Cardiac septum (tissue), 1 donor: ENCODE measurements around the gene MAP4. TPM values are rescaled to one million over a fixed set of nuclear protein-coding genes. Genes with fewer than 3 reads are reported as not detected.
"Not testable (repeated sequence)": the region's sequence is repeated elsewhere in the genome, so short reads cannot be mapped to it uniquely, and the experiment has no call there.

Experiments used
- DNase-seq: peaks from one replicate; pipeline ENCODE4 v3.0.0-alpha.2; 2020; ENCODE audit warnings: low spot score
- intact Hi-C: fragments of 100-400 bp; cut with DNase I; formaldehyde crosslinking; loops from one replicate; pipeline ENCODE4 v1.14.0; 2022
- long read RNA-seq: library from polyadenylated mRNA; unstranded; transcript quantifications from one replicate; pipeline ENCODE4 v2.0.0, GENCODE V29; 2021
- total RNA-seq: library from RNA; stranded (reverse); fragmentation: NEBNext Ultra II Directional; extraction: Animal tissue kit (Norgen Biotek cat#: 25700); gene quantifications from one replicate; pipeline ENCODE4 v1.2.1, GENCODE V29; 2021
- donor health status: DM: no; HTN: no; CAD: no.

Gene MAP4, protein sequence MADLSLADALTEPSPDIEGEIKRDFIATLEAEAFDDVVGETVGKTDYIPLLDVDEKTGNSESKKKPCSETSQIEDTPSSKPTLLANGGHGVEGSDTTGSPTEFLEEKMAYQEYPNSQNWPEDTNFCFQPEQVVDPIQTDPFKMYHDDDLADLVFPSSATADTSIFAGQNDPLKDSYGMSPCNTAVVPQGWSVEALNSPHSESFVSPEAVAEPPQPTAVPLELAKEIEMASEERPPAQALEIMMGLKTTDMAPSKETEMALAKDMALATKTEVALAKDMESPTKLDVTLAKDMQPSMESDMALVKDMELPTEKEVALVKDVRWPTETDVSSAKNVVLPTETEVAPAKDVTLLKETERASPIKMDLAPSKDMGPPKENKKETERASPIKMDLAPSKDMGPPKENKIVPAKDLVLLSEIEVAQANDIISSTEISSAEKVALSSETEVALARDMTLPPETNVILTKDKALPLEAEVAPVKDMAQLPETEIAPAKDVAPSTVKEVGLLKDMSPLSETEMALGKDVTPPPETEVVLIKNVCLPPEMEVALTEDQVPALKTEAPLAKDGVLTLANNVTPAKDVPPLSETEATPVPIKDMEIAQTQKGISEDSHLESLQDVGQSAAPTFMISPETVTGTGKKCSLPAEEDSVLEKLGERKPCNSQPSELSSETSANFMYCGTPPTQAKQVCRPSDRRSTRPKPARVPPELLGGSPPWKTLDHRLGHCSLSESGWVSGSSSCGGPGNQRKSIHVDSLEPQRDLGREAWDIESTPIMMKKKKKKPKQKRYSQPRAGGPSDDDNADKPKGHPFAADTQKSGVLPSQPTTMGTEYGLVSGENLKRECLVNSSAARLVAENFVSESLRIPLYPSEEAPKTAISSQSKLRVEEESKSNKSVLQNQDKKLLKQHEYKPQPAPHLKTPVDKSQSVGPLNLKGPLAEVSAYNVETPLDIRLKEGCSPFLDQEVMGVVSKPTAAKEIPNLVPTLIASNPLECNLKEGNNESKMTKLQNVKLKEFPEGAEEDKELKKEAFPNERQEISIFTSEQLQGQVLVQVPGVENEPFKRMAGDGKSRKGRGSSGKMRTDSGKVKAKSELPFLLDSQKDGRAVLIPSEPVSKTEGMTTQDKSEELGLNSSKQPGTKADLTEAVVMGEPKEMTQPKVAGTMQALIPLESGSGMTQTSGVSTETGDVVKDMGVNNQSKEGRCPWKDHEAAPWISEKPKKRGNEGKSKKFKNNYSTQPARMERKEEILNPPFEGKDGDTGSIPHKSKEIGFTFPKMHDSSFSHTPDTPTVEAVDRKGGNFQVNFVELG (N-terminal part only)
- total RNA-seq, result 1,491 TPM
- long read RNA-seq, full-length matches to known transcripts, result 8 of 2,700 reads
- long read RNA-seq, partial matches to known transcripts, result 1,242 of 2,700 reads
- long read RNA-seq, other reads (novel, unspliced or antisense), result 1,450 of 2,700 reads

DNA sequence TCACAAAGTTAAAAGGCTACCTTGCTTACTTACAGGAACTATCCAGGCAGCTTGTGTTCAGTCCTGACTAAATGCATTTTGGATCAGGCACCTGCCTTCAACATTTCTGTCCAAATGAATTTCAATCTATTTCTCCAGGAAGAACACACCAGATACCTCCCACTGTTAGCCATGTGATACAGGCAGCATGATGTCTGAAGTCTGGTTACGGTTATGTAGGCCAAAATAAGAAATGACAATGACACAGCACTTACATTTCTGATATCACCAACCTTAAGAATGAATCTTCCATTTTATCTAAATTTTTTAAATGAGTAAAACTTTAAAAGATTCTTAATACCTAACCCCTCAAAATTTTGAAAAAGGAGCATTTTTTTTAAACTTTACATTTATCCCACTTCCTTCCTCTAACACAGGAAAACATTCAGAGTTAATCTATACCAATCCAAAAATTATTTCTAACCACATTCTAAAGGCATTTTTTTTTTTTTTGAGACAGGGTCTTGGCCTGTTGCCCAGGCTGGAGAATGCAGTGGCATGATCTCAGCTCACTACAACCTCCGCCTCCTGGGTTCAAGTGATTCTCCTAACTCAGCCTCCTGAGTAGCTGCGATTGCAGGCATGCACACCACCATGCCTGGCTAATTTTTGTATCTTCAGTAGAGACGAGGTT is at the start of gene MAP4:
Gene MAP4, minus strand, starts transcription at position 116 of the 673 bp plus-strand sequence. CDS start 17,556 bp downstream, outside the sequence.
- intact Hi-C loops, result loop anchor here (1.0 kb wide), 1 partner anchor 72 kb away; no protein-coding TSS in a partner anchor
- DNase-seq, result no peak

DNA sequence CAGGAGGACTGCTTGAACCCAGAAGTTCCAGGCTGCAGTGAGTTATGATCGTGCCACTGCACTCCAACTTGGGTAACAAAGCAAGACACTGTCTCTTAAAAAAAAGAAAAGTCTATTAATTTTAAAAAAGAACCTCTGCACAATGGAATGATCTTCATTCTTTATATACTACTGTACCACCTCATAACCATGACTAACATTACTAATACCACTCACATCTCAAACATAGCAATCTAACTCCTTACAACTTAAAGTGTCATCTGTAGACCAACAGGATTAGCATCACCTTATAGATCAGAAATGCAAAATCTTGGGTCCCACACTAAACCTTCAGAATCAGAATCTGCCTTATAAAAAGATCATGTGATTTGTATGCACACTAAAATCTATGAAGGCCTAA is 48.8 kb upstream of the MAP4 start:
- intact Hi-C loops, result no loop called here
- DNase-seq, result no peak

DNA sequence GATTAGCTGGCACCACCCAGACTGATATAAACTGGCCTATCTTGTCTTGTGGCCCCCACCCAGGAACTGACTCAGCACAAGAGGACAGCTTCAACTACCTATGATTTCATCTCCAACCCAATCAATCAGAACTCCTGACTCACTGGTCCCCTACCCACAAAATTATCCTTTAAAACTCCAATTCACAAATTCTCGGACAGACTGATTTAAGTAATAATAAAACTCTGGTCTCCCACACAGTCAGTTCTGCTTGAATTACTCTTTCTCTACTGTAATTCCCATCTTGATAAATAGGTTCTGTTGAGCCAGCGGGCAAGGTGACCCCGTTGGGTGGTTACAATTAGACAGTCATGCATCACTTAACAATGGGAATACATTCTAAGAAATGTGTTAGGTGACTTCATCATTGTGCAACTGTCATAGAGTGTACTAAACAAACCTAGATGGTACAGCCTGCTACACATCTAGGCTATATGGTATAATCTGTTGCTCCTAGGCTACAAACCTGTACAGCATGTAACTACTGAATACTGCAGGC is 48.1 kb upstream of the MAP4 start:
- DNase-seq, result no peak
- intact Hi-C loops, result no loop called here

DNA sequence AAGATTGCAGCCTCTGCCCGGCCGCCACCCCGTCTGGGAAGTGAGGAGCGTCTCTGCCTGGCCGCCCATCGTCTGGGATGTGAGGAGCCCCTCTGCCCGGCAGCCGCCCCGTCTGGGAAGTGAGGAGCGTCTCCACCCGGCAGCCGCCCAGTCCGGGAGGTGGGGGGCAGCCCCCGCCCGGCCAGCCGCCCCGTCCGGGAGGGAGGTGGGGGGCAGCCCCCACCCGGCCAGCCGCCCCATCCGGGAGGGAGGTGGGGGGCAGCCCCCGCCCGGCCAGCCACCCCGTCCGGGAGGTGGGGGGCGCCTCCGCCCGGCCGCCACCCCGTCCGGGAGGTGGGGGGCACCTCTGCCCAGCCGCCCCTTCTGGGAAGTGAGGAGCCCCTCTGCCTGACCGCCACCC is 45.4 kb upstream of the MAP4 start:
- intact Hi-C loops, DNase-seq: not testable (repeated sequence)

DNA sequence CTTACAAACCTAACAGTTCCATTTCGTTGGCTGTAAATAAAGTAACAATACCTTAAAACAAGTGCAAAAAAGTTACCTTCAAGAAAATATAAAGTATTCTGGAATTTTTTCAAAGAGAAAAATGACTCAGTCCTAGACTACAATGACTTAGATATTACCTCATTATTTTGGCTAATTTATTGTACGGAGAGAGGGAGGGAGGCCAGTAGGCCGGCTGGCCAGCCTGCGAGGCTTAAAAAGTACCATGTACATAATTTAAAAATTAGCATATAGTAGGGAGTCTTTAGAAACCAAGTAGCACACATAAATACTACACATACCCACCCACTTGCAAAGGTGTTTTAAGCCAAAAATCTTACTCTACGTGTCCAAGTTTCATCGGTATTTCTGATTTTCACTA is 41.9 kb upstream of the MAP4 start:
- DNase-seq, result no peak
- intact Hi-C loops, result no loop called here

DNA sequence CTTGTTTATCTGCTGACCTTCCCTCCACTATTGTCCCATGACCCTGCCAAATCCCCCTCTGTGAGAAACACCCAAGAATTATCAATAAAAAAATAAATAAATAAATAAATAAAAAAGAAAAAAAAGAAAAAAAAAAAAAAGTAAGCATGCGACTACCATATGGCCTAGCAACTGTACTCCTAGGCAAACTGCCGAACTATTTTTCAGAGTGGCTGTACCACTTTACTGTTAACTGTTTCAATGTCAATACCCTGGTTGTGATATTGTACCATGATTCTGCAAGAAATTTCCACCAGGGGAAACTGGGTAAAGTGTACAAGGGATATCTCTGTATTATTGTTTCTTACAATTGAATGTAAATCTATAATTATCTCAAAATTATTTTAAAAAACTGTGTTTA is 41.3 kb upstream of the MAP4 start:
- no peak for DNase-seq
- intact Hi-C loops, result no loop called here

DNA sequence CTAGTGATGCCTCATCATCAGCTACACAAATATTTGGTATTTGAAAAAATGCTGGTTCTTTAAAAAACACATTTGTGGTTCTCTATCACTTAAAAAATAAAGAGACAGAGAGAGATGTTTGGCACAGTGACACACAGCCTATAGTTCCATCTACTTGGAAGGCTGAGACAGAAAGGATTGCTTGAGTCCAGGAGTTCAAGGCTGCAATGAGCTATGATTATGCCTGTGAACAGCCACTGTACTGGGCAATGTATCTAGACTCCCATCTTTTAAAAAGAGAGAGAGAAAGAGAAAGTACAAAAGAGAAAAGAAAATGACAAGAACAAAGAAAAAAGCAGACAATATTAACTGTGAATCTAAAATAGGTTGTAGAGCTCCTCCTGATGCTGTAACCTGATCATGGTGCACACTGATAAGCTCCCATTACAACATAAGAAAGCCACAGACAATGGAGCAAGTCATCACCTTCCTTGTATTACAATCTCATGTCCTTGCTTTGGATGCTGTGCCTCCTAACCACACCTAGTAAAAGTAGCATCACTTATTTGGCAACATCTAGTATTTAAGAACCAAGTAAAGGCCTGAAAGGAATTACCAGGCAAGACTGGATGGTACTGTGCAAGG is 31.7 kb upstream of the MAP4 start:
- no peak for DNase-seq
- intact Hi-C loops, result no loop called here

DNA sequence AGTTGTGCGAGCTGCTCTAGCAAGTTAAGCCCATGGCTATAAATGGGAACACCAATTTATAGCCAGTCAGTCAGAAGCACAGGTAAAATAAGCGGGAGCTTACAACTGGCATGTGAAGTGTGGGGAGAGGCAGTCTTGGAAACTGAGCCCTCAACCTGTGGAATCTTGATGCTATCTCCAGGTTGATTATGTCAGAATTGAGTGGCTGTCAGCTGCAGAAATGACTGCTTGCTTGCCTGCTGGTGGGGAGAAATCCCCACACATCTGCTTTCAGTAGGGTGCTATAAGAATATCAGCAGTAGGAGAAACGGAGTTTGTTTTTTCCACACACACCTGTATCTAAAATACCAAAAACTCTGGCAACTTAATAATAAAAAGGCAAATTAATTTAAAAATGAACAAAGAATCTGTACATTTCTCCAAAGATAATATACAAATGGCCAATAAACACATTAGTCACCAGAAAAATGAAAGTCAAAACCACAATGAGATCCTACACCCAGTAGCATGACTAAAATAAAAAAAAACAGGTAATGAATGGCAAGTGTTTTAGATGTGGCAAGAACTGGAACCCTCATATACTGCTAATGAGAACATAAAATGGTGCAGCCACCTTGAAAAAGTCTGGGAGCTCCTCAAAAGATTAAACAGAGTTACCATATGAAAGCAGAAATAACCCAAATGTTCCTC is 26.0 kb upstream of the MAP4 start:
- no peak for DNase-seq
- intact Hi-C loops, result no loop called here

DNA sequence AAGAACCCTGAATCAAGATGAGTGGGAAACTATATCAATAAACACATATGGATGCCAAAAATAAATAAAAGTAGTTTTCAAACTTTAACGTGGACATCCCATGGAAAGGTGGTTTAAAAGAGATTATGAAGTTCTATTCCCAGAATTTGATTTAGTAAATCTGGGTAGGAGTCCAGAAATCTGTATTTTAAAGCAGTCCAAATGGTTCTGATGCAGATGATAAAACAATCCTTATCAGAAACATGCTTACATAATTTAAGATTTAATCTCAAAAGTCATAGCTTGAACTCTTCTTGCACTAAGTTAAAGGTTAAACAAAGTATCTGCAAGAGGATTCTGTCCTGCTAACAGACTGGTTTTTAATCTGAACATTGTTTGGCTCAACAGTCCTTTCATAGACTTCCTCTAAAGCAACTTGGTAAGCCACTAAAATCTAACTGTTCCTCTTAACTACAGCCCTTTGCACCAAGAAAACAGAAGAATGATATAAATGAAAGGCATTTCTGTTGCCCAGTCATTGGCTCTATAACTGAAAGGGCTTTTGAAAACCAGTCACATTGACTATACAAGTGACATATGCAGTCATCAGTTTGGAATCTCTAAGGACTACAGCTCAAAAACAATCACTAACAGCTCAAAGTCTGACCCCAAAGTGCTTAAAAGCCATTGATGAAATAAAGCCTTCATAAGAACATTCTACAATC is 23.4 kb upstream of the MAP4 start:
- no peak for DNase-seq
- intact Hi-C loops, result loop anchor here (5.0 kb wide), 1 partner anchor 48 kb away; no protein-coding TSS in a partner anchor

DNA sequence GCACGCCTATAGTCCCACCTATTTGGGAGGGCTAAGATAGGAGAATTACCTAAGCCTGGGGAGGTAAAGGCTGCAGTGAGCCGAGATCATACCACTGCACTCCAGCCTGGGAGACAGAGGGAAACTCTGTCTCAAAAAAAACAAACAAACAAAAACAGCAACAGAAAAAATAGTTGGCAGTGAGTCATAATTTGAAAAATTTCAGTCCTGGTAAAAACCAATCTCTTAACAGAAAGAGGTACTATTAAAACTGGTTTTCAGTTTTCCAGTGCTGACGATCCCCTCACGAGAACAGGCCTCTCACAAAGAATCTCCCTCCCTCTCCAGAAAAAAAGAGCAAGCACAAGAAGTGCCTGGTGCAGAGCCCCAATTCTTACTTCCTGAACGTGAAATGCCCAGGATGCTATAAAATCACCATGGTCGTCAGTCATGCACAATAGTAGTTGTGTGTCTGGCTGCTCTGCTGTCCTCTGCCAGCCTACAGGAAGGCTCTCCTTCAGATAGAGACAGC is 22.8 kb upstream of the MAP4 start:
- DNase-seq, result no peak
- intact Hi-C loops, result loop anchor here (5.0 kb wide), 1 partner anchor 48 kb away; no protein-coding TSS in a partner anchor

DNA sequence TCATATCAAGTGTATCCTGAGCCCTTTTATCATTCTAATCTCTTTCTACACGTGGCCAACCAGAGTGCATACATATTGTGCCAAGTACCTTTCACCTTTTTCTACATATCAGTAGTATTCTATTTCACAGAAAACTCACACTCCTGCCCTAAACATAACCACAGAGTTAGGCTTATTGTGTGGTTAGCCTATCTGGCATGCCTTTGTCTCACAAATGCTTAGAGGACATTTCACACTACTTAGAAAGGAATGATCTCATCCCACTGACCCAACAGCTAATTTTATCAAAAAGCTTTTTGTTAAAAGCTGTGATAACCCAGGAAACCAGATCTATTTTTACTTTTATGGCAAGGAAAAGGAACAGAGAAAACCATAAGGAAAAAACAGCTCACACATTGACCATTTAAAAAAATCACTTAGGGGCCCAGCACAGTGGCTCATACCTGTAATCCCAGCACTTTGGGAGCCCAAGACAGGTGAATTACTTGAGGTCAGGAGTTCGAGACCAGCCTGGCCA is 17.8 kb upstream of the MAP4 start:
- intact Hi-C loops, result no loop called here
- no peak for DNase-seq

DNA sequence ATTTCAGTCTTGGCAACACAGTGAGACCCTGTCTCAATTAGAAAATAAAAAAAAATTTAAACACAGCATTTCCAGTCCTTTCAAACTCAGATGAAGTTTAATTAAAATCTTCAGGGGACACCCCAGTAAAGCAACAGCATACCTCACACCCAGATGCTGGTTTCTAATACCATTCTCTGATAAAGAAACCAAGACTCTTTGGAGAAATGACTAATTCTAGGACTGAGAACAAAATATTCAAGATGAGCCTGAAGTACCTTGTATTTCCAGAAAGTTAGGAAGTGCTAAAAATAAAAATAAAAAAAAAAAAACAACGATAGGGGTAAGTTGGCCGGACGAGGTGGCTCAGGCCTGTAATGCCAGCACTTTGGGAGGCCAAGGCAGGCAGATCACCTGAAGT is 14.0 kb upstream of the MAP4 start:
- no peak for DNase-seq
- intact Hi-C loops, result no loop called here

DNA sequence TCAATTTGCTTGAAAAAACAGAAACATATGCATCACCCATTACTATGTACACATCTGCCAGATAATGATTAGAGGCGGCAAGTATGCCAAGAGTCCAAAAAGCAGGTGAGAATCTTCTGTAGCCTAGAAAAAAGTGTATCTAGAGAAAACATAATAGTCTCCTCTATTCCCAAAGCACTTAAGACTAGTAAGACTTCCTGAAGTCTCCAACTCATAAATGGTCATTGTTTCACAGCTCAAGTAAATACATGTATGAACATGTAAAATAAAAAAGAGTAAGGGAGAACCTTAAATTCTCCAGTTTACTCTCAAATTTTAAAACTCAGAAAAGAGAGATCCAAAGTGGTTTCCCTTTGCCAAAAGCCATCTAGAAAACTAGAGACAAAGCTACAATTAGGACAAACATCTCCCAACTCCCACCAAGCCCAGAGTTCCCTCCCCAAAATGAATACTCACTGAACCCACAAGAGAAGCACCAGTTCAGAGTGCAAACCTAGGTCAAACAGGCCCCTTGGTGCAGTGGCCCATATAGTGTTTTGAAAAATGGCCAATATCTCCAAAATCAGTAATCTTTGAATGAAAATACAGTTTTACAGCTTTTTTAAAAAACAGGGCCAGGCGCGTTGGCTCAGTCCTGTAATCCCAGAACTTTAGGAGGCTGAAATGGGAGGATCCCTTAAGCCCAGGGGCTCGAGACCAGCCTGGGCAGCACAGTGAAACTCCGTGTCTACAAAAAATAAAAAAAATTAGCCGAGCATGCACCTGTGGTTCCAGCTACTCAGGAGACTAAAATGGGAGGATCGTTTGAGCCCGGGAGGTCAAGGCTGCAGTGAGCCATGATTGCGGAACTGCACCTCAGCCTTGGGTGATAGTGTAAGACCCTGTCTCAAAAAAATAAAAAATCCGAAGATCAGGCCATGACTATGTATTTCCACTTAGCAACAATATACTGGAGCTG is 11.0 kb upstream of the MAP4 start:
- intact Hi-C loops, result no loop called here
- DNase-seq, result no peak

DNA sequence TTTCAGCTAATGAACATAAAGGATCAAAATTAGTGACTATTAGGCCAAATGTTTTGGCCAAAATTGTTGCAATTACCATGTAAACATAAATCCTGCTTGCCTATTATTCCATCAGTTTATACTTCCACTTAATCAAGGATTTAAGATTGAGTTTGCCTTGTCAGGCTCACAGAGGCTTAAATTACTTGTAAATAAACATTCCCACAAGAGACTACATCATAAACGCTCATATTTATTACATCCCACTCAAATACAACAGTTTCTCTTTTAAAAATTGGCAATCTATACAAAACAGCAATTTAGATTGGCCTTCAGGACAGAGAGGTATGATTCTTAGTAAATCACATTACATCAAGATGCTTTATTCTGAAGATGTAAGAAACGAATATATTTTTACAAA is 9.9 kb upstream of the MAP4 start:
- intact Hi-C loops, result no loop called here
- no peak for DNase-seq

DNA sequence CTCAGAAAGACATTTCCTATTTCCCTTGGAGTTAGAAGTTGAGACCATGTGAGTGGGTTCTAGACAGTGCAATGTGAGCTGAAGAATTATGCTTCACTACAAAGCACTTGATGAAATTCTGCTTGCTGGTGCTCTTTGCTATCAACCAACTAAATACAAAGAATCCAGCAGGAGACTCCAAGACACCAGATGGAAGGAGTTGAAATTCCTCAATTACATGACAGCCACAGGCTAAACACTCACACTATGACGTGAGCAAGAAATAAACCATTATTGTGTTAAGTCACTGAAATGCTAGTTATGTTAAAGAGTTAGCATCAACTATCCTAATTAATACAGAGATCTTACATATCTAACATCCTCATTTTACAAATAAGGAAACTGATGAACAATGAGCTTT is 8.2 kb upstream of the MAP4 start:
- DNase-seq, result no peak
- intact Hi-C loops, result no loop called here

DNA sequence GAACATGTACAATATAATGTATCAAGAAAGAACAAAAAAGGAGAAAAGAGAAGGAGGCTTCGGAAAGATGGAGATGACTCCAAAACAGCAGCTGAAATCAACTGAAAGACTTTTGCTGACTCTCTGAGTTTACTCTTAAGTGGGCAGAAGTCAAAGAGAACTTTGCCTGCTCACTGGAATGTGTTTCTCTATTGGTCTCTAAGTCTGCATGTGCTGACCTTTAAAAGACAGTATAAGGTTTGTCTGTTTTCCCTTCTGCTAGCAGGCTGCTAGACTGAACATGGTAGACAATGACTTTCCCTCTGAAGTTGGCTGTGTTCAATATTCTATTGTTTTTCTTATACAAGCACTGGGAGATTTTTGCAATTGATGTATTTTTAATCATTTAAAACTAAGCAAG is 7.2 kb upstream of the MAP4 start:
- intact Hi-C loops, result no loop called here
- no peak for DNase-seq
